GM23338 (cell line): ENCODE measurements around the gene GSC2.

Experiments used
- CREB1 ChIP-seq: fragments of 250-450 bp; sonication (Bioruptor Pico); IDR thresholded peaks from 2 replicates; pipeline ENCODE4 v1.5.0; 2020; ENCODE audit warnings: low read depth, mild to moderate bottlenecking, moderate library complexity
- EZH2 ChIP-seq: fragments of 200-600 bp; sonication (generic); IDR thresholded peaks from one replicate; pipeline ENCODE4 v1.8.0; 2017; ENCODE audit warnings: antibody characterized with exemption, mild to moderate bottlenecking, low read depth; ENCODE audit not compliant: unreplicated experiment
- EZH2phosphoT487 ChIP-seq: fragments of 200-600 bp; sonication (generic); IDR thresholded peaks from one replicate; pipeline ENCODE4 v1.8.1; 2018; ENCODE audit warnings: antibody characterized with exemption; ENCODE audit not compliant: unreplicated experiment
- JUNB ChIP-seq: IDR thresholded peaks from one replicate; pipeline ENCODE4 v1.6.1; 2016; ENCODE audit warnings: antibody characterized with exemption; ENCODE audit not compliant: unreplicated experiment
- NANOG ChIP-seq: IDR thresholded peaks from 2 replicates; pipeline ENCODE4 v1.6.1; 2016; ENCODE audit warnings: antibody characterized with exemption, borderline replicate concordance
- POLR2AphosphoS5 ChIP-seq: IDR thresholded peaks from 2 replicates; pipeline ENCODE4 v1.6.1; 2016; ENCODE audit warnings: antibody characterized with exemption, low read depth
- STAT1 ChIP-seq: IDR thresholded peaks from one replicate; pipeline ENCODE4 v1.6.1; 2016; ENCODE audit warnings: antibody characterized with exemption; ENCODE audit not compliant: unreplicated experiment
- ZNF331 ChIP-seq: fragments of 250-450 bp; sonication (Bioruptor Pico); IDR thresholded peaks from 2 replicates; pipeline ENCODE4 v1.5.0; 2020; ENCODE audit warnings: low read depth, mild to moderate bottlenecking, moderate library complexity
- TF ChIP-seq, protein P1 (sequence below), 2 experiments: fragments of 200-600 bp in 1 of 2; sonication (generic) in 1 of 2; conservative IDR thresholded peaks; 2 replicates each; pipeline versions ENCODE4 v1.5.1 to v1.6.1; 2016 to 2017; ENCODE audit warnings: antibody characterized with exemption in 2 of 2, low read depth in 2 of 2, mild to moderate bottlenecking in 2 of 2, moderate library complexity in 1 of 2
- TF ChIP-seq, protein P2 (sequence below): IDR thresholded peaks from one replicate; pipeline ENCODE4 v1.6.1; 2018; ENCODE audit warnings: antibody characterized with exemption; ENCODE audit not compliant: unreplicated experiment
- TF ChIP-seq, protein P3 (sequence below): IDR thresholded peaks from 2 replicates; pipeline ENCODE4 v1.6.1; 2016; ENCODE audit warnings: antibody characterized with exemption
- TF ChIP-seq, protein P4 (sequence below): fragments of 250-450 bp; sonication (Bioruptor Pico); IDR thresholded peaks from 2 replicates; pipeline ENCODE4 v1.5.0; 2020; ENCODE audit warnings: mild to moderate bottlenecking, moderate library complexity

DNA sequence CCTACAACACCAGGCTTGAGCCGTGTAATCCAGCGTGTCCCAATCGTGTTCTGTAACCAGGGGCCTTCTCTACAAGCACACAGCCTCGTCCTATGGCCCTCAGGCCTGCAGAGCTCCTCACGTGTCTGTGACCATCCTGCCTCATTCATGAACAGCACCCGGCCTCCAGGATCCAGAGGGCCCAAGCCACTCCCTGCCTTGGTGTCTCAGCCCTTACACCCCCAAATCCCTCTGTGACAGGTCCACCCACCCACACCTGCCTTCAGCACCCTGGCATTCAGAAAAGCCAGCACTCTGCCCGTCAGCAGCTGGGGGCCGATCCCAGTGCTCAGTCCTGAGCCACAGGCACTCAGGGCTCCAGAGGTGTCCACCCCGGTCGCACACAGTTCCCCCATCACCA is 13.2 kb downstream of the GSC2 start:
- TF ChIP-seq, protein P1, sequence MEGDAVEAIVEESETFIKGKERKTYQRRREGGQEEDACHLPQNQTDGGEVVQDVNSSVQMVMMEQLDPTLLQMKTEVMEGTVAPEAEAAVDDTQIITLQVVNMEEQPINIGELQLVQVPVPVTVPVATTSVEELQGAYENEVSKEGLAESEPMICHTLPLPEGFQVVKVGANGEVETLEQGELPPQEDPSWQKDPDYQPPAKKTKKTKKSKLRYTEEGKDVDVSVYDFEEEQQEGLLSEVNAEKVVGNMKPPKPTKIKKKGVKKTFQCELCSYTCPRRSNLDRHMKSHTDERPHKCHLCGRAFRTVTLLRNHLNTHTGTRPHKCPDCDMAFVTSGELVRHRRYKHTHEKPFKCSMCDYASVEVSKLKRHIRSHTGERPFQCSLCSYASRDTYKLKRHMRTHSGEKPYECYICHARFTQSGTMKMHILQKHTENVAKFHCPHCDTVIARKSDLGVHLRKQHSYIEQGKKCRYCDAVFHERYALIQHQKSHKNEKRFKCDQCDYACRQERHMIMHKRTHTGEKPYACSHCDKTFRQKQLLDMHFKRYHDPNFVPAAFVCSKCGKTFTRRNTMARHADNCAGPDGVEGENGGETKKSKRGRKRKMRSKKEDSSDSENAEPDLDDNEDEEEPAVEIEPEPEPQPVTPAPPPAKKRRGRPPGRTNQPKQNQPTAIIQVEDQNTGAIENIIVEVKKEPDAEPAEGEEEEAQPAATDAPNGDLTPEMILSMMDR (conservative IDR thresholded peaks at IDR 0.05; ENCODE audit: low read depth in 2 of 2) = no peak
- TF ChIP-seq POLR2AphosphoS5 (no peak), STAT1 (no peak), EZH2 (no peak), EZH2phosphoT487 (no peak), CREB1 (CRISPR knock-in tag) (no peak), JUNB (no peak), ZNF331 (CRISPR knock-in tag) (no peak), NANOG (no peak)
- TF ChIP-seq, protein P2, sequence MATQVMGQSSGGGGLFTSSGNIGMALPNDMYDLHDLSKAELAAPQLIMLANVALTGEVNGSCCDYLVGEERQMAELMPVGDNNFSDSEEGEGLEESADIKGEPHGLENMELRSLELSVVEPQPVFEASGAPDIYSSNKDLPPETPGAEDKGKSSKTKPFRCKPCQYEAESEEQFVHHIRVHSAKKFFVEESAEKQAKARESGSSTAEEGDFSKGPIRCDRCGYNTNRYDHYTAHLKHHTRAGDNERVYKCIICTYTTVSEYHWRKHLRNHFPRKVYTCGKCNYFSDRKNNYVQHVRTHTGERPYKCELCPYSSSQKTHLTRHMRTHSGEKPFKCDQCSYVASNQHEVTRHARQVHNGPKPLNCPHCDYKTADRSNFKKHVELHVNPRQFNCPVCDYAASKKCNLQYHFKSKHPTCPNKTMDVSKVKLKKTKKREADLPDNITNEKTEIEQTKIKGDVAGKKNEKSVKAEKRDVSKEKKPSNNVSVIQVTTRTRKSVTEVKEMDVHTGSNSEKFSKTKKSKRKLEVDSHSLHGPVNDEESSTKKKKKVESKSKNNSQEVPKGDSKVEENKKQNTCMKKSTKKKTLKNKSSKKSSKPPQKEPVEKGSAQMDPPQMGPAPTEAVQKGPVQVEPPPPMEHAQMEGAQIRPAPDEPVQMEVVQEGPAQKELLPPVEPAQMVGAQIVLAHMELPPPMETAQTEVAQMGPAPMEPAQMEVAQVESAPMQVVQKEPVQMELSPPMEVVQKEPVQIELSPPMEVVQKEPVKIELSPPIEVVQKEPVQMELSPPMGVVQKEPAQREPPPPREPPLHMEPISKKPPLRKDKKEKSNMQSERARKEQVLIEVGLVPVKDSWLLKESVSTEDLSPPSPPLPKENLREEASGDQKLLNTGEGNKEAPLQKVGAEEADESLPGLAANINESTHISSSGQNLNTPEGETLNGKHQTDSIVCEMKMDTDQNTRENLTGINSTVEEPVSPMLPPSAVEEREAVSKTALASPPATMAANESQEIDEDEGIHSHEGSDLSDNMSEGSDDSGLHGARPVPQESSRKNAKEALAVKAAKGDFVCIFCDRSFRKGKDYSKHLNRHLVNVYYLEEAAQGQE = no peak
- TF ChIP-seq, protein P3, sequence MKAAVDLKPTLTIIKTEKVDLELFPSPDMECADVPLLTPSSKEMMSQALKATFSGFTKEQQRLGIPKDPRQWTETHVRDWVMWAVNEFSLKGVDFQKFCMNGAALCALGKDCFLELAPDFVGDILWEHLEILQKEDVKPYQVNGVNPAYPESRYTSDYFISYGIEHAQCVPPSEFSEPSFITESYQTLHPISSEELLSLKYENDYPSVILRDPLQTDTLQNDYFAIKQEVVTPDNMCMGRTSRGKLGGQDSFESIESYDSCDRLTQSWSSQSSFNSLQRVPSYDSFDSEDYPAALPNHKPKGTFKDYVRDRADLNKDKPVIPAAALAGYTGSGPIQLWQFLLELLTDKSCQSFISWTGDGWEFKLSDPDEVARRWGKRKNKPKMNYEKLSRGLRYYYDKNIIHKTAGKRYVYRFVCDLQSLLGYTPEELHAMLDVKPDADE = no peak
- TF ChIP-seq, protein P4, sequence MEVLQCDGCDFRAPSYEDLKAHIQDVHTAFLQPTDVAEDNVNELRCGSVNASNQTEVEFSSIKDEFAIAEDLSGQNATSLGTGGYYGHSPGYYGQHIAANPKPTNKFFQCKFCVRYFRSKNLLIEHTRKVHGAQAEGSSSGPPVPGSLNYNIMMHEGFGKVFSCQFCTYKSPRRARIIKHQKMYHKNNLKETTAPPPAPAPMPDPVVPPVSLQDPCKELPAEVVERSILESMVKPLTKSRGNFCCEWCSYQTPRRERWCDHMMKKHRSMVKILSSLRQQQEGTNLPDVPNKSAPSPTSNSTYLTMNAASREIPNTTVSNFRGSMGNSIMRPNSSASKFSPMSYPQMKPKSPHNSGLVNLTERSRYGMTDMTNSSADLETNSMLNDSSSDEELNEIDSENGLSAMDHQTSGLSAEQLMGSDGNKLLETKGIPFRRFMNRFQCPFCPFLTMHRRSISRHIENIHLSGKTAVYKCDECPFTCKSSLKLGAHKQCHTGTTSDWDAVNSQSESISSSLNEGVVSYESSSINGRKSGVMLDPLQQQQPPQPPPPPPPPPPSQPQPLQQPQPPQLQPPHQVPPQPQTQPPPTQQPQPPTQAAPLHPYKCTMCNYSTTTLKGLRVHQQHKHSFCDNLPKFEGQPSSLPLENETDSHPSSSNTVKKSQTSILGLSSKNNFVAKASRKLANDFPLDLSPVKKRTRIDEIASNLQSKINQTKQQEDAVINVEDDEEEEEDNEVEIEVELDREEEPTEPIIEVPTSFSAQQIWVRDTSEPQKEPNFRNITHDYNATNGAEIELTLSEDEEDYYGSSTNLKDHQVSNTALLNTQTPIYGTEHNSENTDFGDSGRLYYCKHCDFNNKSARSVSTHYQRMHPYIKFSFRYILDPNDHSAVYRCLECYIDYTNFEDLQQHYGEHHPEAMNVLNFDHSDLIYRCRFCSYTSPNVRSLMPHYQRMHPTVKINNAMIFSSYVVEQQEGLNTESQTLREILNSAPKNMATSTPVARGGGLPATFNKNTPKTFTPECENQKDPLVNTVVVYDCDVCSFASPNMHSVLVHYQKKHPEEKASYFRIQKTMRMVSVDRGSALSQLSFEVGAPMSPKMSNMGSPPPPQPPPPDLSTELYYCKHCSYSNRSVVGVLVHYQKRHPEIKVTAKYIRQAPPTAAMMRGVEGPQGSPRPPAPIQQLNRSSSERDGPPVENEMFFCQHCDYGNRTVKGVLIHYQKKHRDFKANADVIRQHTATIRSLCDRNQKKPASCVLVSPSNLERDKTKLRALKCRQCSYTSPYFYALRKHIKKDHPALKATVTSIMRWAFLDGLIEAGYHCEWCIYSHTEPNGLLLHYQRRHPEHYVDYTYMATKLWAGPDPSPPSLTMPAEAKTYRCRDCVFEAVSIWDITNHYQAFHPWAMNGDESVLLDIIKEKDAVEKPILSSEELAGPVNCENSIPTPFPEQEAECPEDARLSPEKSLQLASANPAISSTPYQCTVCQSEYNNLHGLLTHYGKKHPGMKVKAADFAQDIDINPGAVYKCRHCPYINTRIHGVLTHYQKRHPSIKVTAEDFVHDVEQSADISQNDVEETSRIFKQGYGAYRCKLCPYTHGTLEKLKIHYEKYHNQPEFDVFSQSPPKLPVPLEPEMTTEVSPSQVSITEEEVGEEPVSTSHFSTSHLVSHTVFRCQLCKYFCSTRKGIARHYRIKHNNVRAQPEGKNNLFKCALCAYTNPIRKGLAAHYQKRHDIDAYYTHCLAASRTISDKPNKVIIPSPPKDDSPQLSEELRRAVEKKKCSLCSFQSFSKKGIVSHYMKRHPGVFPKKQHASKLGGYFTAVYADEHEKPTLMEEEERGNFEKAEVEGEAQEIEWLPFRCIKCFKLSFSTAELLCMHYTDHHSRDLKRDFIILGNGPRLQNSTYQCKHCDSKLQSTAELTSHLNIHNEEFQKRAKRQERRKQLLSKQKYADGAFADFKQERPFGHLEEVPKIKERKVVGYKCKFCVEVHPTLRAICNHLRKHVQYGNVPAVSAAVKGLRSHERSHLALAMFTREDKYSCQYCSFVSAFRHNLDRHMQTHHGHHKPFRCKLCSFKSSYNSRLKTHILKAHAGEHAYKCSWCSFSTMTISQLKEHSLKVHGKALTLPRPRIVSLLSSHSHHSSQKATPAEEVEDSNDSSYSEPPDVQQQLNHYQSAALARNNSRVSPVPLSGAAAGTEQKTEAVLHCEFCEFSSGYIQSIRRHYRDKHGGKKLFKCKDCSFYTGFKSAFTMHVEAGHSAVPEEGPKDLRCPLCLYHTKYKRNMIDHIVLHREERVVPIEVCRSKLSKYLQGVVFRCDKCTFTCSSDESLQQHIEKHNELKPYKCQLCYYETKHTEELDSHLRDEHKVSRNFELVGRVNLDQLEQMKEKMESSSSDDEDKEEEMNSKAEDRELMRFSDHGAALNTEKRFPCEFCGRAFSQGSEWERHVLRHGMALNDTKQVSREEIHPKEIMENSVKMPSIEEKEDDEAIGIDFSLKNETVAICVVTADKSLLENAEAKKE = no peak
